Chondrocyte (in vitro differentiated cells): ENCODE measurements around the gene WDR5B. TPM values are rescaled to one million over a fixed set of nuclear protein-coding genes. Genes with fewer than 3 reads are reported as not detected.
"Not testable (repeated sequence)": the region's sequence is repeated elsewhere in the genome, so short reads cannot be mapped to it uniquely, and the experiment has no call there.

Experiments
- DNase-seq: peaks from one replicate; pipeline ENCODE4 v3.0.0; 2021; ENCODE audit warnings: mixed read lengths, low spot score
- H3K27ac Mint-ChIP-seq: one replicate; pipeline ENCODE4 v1.8.0; 2021; ENCODE audit warnings: mild to moderate bottlenecking, moderate library complexity, mixed read lengths; ENCODE audit not compliant: unreplicated experiment
- H3K27me3 Mint-ChIP-seq: 2 replicates; pipeline ENCODE4 v1.8.0; 2021; ENCODE audit warnings: low read depth, mixed read lengths
- H3K36me3 Mint-ChIP-seq: 2 replicates; pipeline ENCODE4 v1.8.0; 2021; ENCODE audit warnings: low read depth, mixed read lengths
- H3K4me1 Mint-ChIP-seq: 2 replicates; pipeline ENCODE4 v1.8.0; 2021; ENCODE audit warnings: low read depth, mild to moderate bottlenecking, mixed read lengths
- H3K4me3 Mint-ChIP-seq: one replicate; pipeline ENCODE4 v1.8.0; 2021; ENCODE audit warnings: mild to moderate bottlenecking, moderate library complexity, mixed read lengths; ENCODE audit not compliant: unreplicated experiment
- H3K9me3 Mint-ChIP-seq: 2 replicates; pipeline ENCODE4 v1.8.0; 2021; ENCODE audit warnings: low read depth, mixed read lengths
- CTCF ChIP-seq: fragments of 200-600 bp; sonication (generic); IDR thresholded peaks from 2 replicates; pipeline ENCODE4 v1.5.0; 2021; ENCODE audit warnings: antibody characterized with exemption, mild to moderate bottlenecking, moderate library complexity
- total RNA-seq: library from RNA; stranded (reverse); gene quantifications from 3 replicates; pipeline ENCODE4 v1.2.1, GENCODE V29; 2021

The WDR5B gene
- total RNA-seq, 1 donor from 2014 or later: 5.0 TPM

- Mint-ChIP-seq H3K27me3 (no peaks in the 10 kb centered on the region), H3K4me3 (no peak overlapping the region), H3K9me3 (no peaks in the 10 kb centered on the region), H3K27ac (no peak overlapping the region), H3K4me1 (no peaks in the 10 kb centered on the region), H3K36me3 (peaks cover 3% of the 10 kb centered on the region)
- no peak for TF ChIP-seq CTCF
- no peak for DNase-seq
Observed at GRCh38 chr3:122374034-122374433, 41.8 kb downstream of the WDR5B start.

- Mint-ChIP-seq H3K36me3 (peaks cover 9% of the 10 kb centered on the region), H3K27me3 (no peaks in the 10 kb centered on the region), H3K4me3 (no peak overlapping the region), H3K9me3 (no peaks in the 10 kb centered on the region), H3K4me1 (no peaks in the 10 kb centered on the region), H3K27ac (no peak overlapping the region)
- no peak for DNase-seq
- TF ChIP-seq CTCF: no peak
Observed at GRCh38 chr3:122366379-122366749, 49.5 kb downstream of the WDR5B start.

- H3K27ac Mint-ChIP-seq, H3K4me3 Mint-ChIP-seq, H3K27me3 Mint-ChIP-seq, H3K9me3 Mint-ChIP-seq, H3K4me1 Mint-ChIP-seq, DNase-seq: not testable (repeated sequence)
- H3K36me3 Mint-ChIP-seq: peaks cover 10% of the 10 kb centered on the region
Observed at GRCh38 chr3:122365582-122366378, 50.1 kb downstream of the WDR5B start.

GRCh38 chr3:122365073-122365472 is 50.8 kb downstream of the WDR5B start:
- no peak for TF ChIP-seq CTCF

GRCh38 chr3:122364490-122364889 is 51.4 kb downstream of the WDR5B start:
- no peak overlapping the region for H3K4me3 Mint-ChIP-seq
- no peaks in the 10 kb centered on the region for H3K9me3 Mint-ChIP-seq
- no peaks in the 10 kb centered on the region for H3K27me3 Mint-ChIP-seq
- H3K36me3 Mint-ChIP-seq: peaks cover 12% of the 10 kb centered on the region
- TF ChIP-seq CTCF: no peak
- H3K27ac Mint-ChIP-seq: no peak overlapping the region
- H3K4me1 Mint-ChIP-seq: no peaks in the 10 kb centered on the region
- no peak for DNase-seq

More at GRCh38 chr3:122365073-122365472, 50.8 kb downstream of the WDR5B start:
- no peak for DNase-seq
- Mint-ChIP-seq H3K4me1 (no peaks in the 10 kb centered on the region), H3K4me3 (no peak overlapping the region), H3K27ac (no peak overlapping the region), H3K36me3 (peaks cover 12% of the 10 kb centered on the region), H3K27me3 (no peaks in the 10 kb centered on the region), H3K9me3 (no peaks in the 10 kb centered on the region)

Other genes with a start within 250 kb of the WDR5B start
- not detected in 3 replicates for gene CASR, start 232.4 kb downstream of the WDR5B start, total RNA-seq
- not detected in 3 replicates for gene CSTA, start 90.8 kb downstream of the WDR5B start, total RNA-seq
- gene MIX23, start 32.8 kb downstream of the WDR5B start, total RNA-seq: 10.9 to 27.7 TPM (median 19.6 TPM) in 3 replicates
- gene FAM162A, start 31.9 kb downstream of the WDR5B start, total RNA-seq: 33.7 to 40.1 TPM (median 37.5 TPM) in 3 replicates
- gene KPNA1, start 98.9 kb upstream of the WDR5B start, total RNA-seq: 80.6 to 88.9 TPM (median 85.6 TPM) in 3 replicates
- 9.0 to 16.5 TPM (median 9.1 TPM) in 3 replicates for gene PARP9, start 148.2 kb upstream of the WDR5B start, total RNA-seq
- 13.5 to 16.6 TPM (median 15.0 TPM) in 3 replicates for gene DTX3L, start 148.3 kb upstream of the WDR5B start, total RNA-seq
- 0.10 TPM in 1 of 3 replicates, not detected in the others for gene PARP15, start 161.6 kb upstream of the WDR5B start, total RNA-seq